GM12891 (cell line): ENCODE measurements around the gene RBFOX2.

ENCODE experiments used
- PAX5 ChIP-seq: IDR thresholded peaks from 2 replicates; pipeline ENCODE4 v1.6.1; 2011; ENCODE audit warnings: low read length, moderate library complexity, mild to moderate bottlenecking; ENCODE audit not compliant: insufficient read depth, severe bottlenecking
- POLR2A ChIP-seq: IDR thresholded peaks from 2 replicates; pipeline ENCODE4 v1.6.1; 2011; ENCODE audit warnings: low read depth, low read length, control low read depth
- POLR2AphosphoS5 ChIP-seq: IDR thresholded peaks from 2 replicates; pipeline ENCODE4 v1.6.1; 2011; ENCODE audit warnings: low read depth, low read length, control low read depth
- POU2F2 ChIP-seq: IDR thresholded peaks from 2 replicates; pipeline ENCODE4 v1.6.1; 2011; ENCODE audit warnings: low read depth, mild to moderate bottlenecking, control low read depth, low read length, moderate library complexity
- SPI1 ChIP-seq: IDR thresholded peaks from 2 replicates; pipeline ENCODE4 v1.6.1; 2011; ENCODE audit warnings: low read depth, low read length, control low read depth
- TAF1 ChIP-seq: IDR thresholded peaks from 2 replicates; pipeline ENCODE4 v1.6.1; 2011; ENCODE audit warnings: low read depth, low read length, control low read depth

GRCh38 chr22:35734517-35734827, 294.2 kb downstream of the RBFOX2 start:
- TF ChIP-seq SPI1 = no peak
- TF ChIP-seq POLR2A = no peak
- TF ChIP-seq TAF1 = no peak
- no peak for TF ChIP-seq PAX5
- no peak for TF ChIP-seq POLR2AphosphoS5
- no peak for TF ChIP-seq POU2F2
